Measurements from ENCODE around the gene ERGIC2.

Gene ERGIC2

DNA sequence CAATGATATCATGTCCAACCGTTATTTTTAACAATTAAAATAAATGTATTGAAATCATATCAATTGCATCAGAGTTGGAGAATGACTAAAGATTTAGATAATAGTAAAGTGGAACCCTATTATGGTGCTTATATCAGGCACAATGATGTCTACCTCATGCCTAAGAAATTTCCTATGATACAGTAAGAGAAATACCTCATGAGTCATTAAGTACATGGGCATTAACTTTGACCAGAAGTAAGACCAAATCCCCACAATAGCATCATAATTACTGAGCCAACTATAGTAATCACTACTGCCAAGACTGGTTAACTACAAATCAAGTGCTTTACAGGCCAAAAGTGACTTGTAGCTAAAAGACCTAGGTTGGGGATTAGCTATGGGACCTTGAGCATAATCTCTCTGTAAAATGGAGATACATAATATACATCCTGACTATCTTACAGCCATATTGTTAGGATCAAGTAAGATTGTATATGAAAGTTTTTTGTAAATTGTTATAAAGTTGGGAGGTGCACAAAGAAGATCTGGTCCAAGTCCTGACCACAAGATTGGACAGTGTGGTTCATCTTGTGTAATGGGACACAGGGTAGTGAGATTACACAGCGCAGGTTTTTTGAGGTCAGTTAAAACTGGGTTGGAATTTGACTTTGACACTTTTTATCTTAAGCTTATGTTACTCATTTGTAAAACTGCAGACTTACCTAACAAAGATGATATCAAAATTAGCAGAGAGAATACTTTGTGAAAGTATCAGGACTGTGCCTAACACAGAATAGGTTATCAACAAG is 60.5 kb downstream of the ERGIC2 start:
- TF ChIP-seq, protein P1, sequence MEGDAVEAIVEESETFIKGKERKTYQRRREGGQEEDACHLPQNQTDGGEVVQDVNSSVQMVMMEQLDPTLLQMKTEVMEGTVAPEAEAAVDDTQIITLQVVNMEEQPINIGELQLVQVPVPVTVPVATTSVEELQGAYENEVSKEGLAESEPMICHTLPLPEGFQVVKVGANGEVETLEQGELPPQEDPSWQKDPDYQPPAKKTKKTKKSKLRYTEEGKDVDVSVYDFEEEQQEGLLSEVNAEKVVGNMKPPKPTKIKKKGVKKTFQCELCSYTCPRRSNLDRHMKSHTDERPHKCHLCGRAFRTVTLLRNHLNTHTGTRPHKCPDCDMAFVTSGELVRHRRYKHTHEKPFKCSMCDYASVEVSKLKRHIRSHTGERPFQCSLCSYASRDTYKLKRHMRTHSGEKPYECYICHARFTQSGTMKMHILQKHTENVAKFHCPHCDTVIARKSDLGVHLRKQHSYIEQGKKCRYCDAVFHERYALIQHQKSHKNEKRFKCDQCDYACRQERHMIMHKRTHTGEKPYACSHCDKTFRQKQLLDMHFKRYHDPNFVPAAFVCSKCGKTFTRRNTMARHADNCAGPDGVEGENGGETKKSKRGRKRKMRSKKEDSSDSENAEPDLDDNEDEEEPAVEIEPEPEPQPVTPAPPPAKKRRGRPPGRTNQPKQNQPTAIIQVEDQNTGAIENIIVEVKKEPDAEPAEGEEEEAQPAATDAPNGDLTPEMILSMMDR (IDR thresholded peaks at IDR 0.05; ENCODE audit: insufficient read depth, low read depth, low read length, missing control alignments): no peak
- no peak for DNase-seq (ENCODE audit: low read depth)
- no peak overlapping the region for H3K4me3 ChIP-seq (ENCODE audit: low read depth, low read length)

DNA sequence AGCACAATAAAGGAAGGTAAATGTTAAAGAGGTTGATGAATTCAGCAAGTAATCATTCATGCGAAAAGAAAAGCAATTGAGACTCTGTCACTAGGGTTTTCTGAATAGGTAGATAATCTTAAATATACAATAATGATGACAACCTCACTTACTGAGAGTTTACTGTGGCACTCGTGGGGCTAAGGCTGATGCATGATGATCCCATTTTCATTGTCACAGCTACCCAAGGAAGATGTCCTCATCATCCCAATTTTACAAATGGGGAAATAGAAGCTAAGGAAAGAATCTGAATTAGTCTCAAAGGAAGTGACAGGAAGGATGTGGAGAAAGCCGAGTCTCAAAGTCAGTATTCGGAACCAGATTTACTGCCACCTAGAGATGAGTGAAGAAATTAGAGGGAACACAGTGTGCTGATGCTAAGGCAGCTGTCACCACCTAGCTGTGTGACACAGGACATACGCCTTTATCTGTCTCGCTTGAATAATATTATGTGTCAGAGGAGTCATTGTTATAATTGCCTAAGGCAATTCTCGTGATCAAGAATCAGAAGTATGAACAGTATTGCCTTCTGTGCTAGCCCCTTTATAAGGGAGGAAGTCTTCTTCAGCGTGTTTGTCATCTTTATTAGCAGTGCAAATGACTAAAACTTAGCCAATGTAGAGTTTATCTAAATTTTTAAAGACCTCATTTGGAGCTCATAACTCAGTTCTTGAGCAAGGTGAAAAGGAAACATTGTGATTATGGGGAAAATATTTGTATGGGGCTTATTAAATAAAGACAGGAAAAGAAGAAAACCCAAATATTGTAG is 63.2 kb downstream of the ERGIC2 start:
- peak; percentile 77 for DNase-seq (ENCODE audit: low read depth)
- TF ChIP-seq, protein P1 (IDR thresholded peaks at IDR 0.05; ENCODE audit: insufficient read depth, low read depth, low read length, missing control alignments): peak; percentile 80
- H3K4me3 ChIP-seq (ENCODE audit: low read depth, low read length): no peak overlapping the region

DNA sequence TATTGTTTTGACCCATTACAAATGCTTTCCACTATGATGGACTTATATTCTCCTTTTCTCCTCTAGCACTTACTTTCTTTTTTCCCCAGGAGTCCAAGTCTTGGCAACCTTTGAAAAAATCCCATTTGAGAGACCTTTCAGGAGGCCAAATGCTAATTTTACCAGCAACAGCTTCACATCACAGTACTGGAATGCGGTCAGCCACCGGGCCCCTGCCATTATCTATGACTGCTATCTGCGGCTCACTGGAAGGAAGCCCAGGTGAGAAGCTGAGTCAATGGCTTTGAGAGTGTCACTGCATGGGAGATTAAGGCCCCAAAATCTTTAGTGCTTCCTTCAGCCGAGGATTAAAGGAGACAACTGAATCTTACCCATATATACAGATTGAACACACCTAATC is 64.2 kb downstream of the ERGIC2 start:
- TF ChIP-seq, protein P1 (IDR thresholded peaks at IDR 0.05; ENCODE audit: insufficient read depth, low read depth, low read length, missing control alignments): no peak
- no peak overlapping the region for H3K4me3 ChIP-seq (ENCODE audit: low read depth, low read length)
- DNase-seq (ENCODE audit: low read depth): no peak

DNA sequence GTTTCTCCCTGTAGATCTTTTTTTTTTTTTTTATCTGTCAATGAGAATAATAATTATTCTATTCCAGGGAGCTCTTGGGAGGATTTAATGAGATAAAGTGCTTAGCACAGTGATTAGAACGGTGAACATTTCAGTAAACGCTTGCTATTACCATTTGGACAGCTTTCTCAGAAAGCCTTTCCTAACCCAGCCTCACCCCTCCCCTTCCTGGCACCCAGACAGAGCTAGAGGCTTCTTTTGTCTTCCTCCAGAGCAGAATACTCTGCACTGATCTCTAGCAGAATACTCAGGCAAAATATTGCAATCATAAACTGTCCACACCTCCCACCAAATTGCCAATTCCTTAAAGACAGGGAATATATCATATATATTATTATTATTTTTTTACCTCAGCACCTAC is 66.6 kb downstream of the ERGIC2 start:
- TF ChIP-seq, protein P1 (IDR thresholded peaks at IDR 0.05; ENCODE audit: insufficient read depth, low read depth, low read length, missing control alignments): no peak
- H3K4me3 ChIP-seq (ENCODE audit: low read depth, low read length): no peak overlapping the region
- no peak for DNase-seq (ENCODE audit: low read depth)

DNA sequence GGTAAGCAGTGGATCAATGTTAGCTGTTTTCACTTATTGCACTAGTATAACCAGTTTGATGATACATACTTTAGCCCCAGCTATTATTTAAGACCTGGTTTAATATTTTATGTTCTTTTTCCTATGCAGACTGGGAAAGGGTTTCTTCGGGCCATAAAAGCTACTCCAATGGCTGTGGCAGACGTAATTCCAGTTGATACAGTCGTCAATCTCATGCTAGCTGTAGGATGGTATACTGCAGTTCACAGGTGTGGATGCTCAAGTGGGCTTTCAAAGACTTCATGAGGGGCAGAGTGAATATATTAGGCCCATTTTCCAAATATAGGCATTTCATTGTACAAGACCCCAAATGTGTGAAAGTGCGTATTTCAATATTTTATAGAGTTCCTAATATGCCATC is 70.1 kb downstream of the ERGIC2 start:
- no peak overlapping the region for H3K4me3 ChIP-seq (ENCODE audit: low read depth, low read length)
- TF ChIP-seq, protein P1 (IDR thresholded peaks at IDR 0.05; ENCODE audit: insufficient read depth, low read depth, low read length, missing control alignments): no peak
- no peak for DNase-seq (ENCODE audit: low read depth)

DNA sequence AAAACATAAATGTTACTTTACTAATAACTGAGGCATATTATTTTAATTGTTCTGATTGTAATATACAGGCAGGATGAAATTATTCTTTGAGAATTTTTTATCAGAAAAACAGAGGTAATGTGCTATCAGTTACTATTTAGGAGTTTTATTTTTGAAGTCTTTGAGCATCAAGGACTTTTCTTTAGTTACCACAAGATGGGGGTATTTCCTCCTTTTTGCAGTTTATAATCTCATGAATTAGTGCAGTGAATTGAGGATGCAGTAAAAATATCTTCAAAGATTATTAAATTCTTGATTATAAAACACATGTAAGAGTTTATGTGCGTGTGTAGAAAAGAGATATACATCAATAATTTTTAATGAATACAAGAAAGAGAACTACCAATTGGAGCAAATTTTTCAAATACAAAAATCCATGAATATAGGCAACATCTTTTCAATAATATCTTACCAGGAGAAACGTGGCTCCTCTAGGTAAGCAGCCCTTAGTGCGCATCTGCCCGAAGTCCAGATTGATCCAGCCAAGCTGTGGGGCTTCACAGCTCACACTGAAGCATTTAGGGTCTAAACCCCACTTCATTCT is 71.6 kb downstream of the ERGIC2 start:
- DNase-seq (ENCODE audit: low read depth): no peak
- no peak overlapping the region for H3K4me3 ChIP-seq (ENCODE audit: low read depth, low read length)
- TF ChIP-seq, protein P1 (IDR thresholded peaks at IDR 0.05; ENCODE audit: insufficient read depth, low read depth, low read length, missing control alignments): peak; percentile 9
